Measurements from ENCODE around the gene ADGRG6. TPM values are rescaled to one million over a fixed set of nuclear protein-coding genes. Genes with fewer than 3 reads are reported as not detected.
A peak's percentile ranks its signal among the peaks of the same experiment; 100 is the strongest.
"Not testable (repeated sequence)": the region's sequence is repeated elsewhere in the genome, so short reads cannot be mapped to it uniquely, and the experiment has no call there.

Gene ADGRG6
- polyA plus RNA-seq, 12 donors, result 8.3 to 25.6 (median 12.9) TPM; not detected in 1

- DNase-seq, result no peak
Measured at GRCh38 chr6:142407685-142408273, 106.0 kb downstream of the ADGRG6 start.

- no peak for DNase-seq
Measured at GRCh38 chr6:142408409-142408808, 106.6 kb downstream of the ADGRG6 start.

GRCh38 chr6:142409794-142410193, 108.0 kb downstream of the ADGRG6 start:
- no peak for DNase-seq

GRCh38 chr6:142411145-142411544, 109.3 kb downstream of the ADGRG6 start:
- no peak for DNase-seq

- DNase-seq, result no peak
Measured at GRCh38 chr6:142412241-142412640, 110.4 kb downstream of the ADGRG6 start.

GRCh38 chr6:142412658-142413057, 110.9 kb downstream of the ADGRG6 start:
- DNase-seq, result no peak

GRCh38 chr6:142413111-142413510, 111.3 kb downstream of the ADGRG6 start:
- no peak for DNase-seq

- DNase-seq, result no peak
Measured at GRCh38 chr6:142414462-142415250, 112.8 kb downstream of the ADGRG6 start.

- peak; percentile 74 for DNase-seq
Measured at GRCh38 chr6:142416179-142416578, 114.4 kb downstream of the ADGRG6 start.

- DNase-seq, result no peak
Measured at GRCh38 chr6:142416686-142417085, 114.9 kb downstream of the ADGRG6 start.

GRCh38 chr6:142417331-142417750, 115.5 kb downstream of the ADGRG6 start:
- no peak for DNase-seq

- no peak for DNase-seq
Measured at GRCh38 chr6:142419071-142419470, 117.3 kb downstream of the ADGRG6 start.

GRCh38 chr6:142420802-142421201, 119.0 kb downstream of the ADGRG6 start:
- DNase-seq, result no peak

GRCh38 chr6:142421285-142422117, 119.7 kb downstream of the ADGRG6 start:
- DNase-seq, result no peak

- DNase-seq, result not testable (repeated sequence)
Measured at GRCh38 chr6:142426444-142427132, 124.8 kb downstream of the ADGRG6 start.

- not testable (repeated sequence) for DNase-seq
Measured at GRCh38 chr6:142428468-142428867, 126.7 kb downstream of the ADGRG6 start.

- no peak for DNase-seq
Measured at GRCh38 chr6:142429195-142429594, 127.4 kb downstream of the ADGRG6 start.

- DNase-seq, result no peak
Measured at GRCh38 chr6:142433419-142433818, 131.6 kb downstream of the ADGRG6 start.

GRCh38 chr6:142438898-142439297, 137.1 kb downstream of the ADGRG6 start:
- no peak for DNase-seq

GRCh38 chr6:142440600-142441293, 138.9 kb downstream of the ADGRG6 start:
- DNase-seq, result no peak

- no peak for DNase-seq
Measured at GRCh38 chr6:142441716-142442115, 139.9 kb downstream of the ADGRG6 start.

All from muscle of arm (tissue), 12 donors.